NCI-H82 treated with DMSO at 0.1 percent for 48 hours (cell line): ENCODE measurements around the gene MYO1D.

Source experiments
- DNase-seq: peaks from one replicate; lab custom pipeline; 2025; ENCODE audit not compliant: unreplicated experiment; lab: John Stamatoyannopoulos, UW

MYO1D gene

GRCh38 chr17:32591405-32591804 lies 285.5 kb downstream of the MYO1D start:
- no peak for DNase-seq

- peak; percentile 79 for DNase-seq
These were observed 285.9 kb downstream of the MYO1D start for GRCh38 chr17:32590974-32591373.

GRCh38 chr17:32588982-32589381 lies 287.9 kb downstream of the MYO1D start:
- no peak for DNase-seq

GRCh38 chr17:32588135-32588534 lies 288.8 kb downstream of the MYO1D start:
- DNase-seq: no peak

- no peak for DNase-seq
These were observed 290.3 kb downstream of the MYO1D start for GRCh38 chr17:32586666-32587065.

- no peak for DNase-seq
These were observed 292.1 kb downstream of the MYO1D start for GRCh38 chr17:32584792-32585191.

GRCh38 chr17:32583053-32583452 lies 293.9 kb downstream of the MYO1D start:
- no peak for DNase-seq

- DNase-seq: no peak
These were observed 301.1 kb downstream of the MYO1D start for GRCh38 chr17:32575852-32576251.

GRCh38 chr17:32570081-32570396 lies 306.9 kb downstream of the MYO1D start:
- DNase-seq: no peak

GRCh38 chr17:32569171-32570080 lies 307.5 kb downstream of the MYO1D start:
- DNase-seq: no peak

GRCh38 chr17:32568705-32569104 lies 308.2 kb downstream of the MYO1D start:
- no peak for DNase-seq

- DNase-seq: no peak
These were observed 309.4 kb downstream of the MYO1D start for GRCh38 chr17:32567511-32567910.

GRCh38 chr17:32567086-32567485 lies 309.8 kb downstream of the MYO1D start:
- DNase-seq: no peak

- no peak for DNase-seq
These were observed 310.6 kb downstream of the MYO1D start for GRCh38 chr17:32566303-32566702.

- no peak for DNase-seq
These were observed 311.5 kb downstream of the MYO1D start for GRCh38 chr17:32565401-32565800.

GRCh38 chr17:32564325-32564724 lies 312.6 kb downstream of the MYO1D start:
- no peak for DNase-seq

GRCh38 chr17:32563583-32563982 lies 313.3 kb downstream of the MYO1D start:
- DNase-seq: no peak

GRCh38 chr17:32558997-32559650 lies 317.8 kb downstream of the MYO1D start:
- no peak for DNase-seq

- no peak for DNase-seq
These were observed 318.5 kb downstream of the MYO1D start for GRCh38 chr17:32558326-32558955.

GRCh38 chr17:32555611-32556310 lies 321.2 kb downstream of the MYO1D start:
- DNase-seq: no peak

GRCh38 chr17:32553168-32553567 lies 323.8 kb downstream of the MYO1D start:
- no peak for DNase-seq
